Ovary (tissue), 3 donors: ENCODE data around the gene CFAP300.

Experiments used
- CTCF ChIP-seq, 3 donors: fragments of 450-650 bp in 2 of 3; fragments of 200-600 bp in 1 of 3; IDR thresholded peaks; one replicate each; pipeline versions ENCODE4 v1.5.1 to v1.8.0; 2016 to 2022; ENCODE audit warnings: antibody characterized with exemption in 3 of 3, mild to moderate bottlenecking in 1 of 3
- EP300 ChIP-seq: sonication (generic); formaldehyde crosslinking; IDR thresholded peaks from one replicate; pipeline ENCODE4 v1.6.1; 2017; ENCODE audit warnings: antibody characterized with exemption
- POLR2A ChIP-seq: fragments of 450-650 bp; IDR thresholded peaks from one replicate; pipeline ENCODE4 v1.6.1; 2017; ENCODE audit warnings: antibody characterized with exemption, mild to moderate bottlenecking, moderate library complexity
- donor health status: DM: no; HTN: no; CAD: no.

GRCh38 chr11:102115557-102115956 is 68.3 kb downstream of the CFAP300 start:
- TF ChIP-seq CTCF (IDR thresholded peaks at IDR 0.05) (no peak), POLR2A (no peak), EP300 (no peak)
